NCI-H2081 treated with DMSO at 0.1 percent for 48 hours (cell line): ENCODE results near the gene FBXW8.

ENCODE experiments used
- DNase-seq: peaks from one replicate; lab custom pipeline; 2025; lab: John Stamatoyannopoulos, UW

Gene FBXW8, protein sequence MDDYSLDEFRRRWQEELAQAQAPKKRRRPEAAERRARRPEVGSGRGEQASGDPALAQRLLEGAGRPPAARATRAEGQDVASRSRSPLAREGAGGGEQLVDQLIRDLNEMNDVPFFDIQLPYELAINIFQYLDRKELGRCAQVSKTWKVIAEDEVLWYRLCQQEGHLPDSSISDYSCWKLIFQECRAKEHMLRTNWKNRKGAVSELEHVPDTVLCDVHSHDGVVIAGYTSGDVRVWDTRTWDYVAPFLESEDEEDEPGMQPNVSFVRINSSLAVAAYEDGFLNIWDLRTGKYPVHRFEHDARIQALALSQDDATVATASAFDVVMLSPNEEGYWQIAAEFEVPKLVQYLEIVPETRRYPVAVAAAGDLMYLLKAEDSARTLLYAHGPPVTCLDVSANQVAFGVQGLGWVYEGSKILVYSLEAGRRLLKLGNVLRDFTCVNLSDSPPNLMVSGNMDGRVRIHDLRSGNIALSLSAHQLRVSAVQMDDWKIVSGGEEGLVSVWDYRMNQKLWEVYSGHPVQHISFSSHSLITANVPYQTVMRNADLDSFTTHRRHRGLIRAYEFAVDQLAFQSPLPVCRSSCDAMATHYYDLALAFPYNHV

DNA sequence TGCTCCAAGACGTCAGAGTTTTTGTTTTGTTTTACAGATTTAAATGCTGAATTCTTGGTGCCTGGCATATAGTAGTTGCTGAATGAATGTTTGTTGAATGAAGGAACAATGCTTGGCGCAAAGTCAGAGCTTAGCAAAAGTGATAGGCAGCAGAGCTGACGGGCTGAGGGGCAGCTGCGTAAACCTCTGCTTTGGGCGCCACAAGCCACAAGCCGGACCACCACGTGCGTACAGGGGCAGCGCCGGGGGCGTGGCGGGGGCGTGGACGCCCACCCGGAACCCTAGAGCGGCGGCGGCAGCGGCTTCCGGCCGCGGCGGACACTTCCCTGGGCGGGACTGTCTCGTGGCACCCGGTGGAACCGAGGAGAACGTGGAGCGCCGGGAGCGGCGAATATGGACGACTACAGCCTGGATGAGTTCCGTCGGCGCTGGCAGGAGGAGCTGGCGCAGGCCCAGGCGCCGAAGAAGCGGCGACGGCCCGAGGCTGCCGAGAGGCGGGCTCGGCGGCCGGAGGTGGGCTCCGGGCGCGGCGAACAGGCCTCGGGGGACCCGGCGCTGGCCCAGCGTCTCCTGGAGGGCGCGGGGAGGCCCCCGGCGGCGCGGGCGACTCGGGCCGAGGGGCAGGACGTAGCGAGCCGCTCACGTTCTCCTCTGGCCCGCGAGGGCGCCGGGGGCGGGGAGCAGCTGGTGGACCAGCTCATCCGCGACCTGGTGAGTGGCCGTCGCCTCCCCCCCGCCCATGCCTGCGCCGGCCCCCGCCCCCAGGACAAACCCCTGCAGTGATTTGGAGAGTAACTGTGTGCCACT is at the start of gene FBXW8:
Gene FBXW8, plus strand, starts transcription at position 306 of the 807 bp plus-strand sequence. Its CDS starts 88 bp downstream, at position 394.
- DNase-seq: peak; percentile 19

DNA sequence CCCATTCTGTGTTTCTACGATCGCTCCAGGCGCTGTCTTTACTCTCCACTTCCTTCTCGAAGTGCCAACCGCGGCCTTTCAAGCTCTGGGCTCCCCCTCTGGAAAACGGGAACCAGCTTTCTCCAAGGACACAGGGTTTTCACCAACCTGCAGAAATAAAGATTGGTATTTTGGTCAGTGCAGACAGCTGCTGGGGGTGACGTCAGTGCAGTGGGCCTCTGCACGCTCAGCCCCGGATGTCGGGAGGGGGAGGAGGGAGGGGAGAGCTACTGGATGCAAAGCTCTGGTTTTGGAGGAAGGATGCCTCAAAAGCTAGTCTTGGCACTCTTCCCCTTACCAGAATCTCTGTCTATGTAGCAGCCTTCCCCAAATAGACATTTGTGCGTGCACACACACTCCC is 49.4 kb upstream of the FBXW8 start:
- no peak for DNase-seq

DNA sequence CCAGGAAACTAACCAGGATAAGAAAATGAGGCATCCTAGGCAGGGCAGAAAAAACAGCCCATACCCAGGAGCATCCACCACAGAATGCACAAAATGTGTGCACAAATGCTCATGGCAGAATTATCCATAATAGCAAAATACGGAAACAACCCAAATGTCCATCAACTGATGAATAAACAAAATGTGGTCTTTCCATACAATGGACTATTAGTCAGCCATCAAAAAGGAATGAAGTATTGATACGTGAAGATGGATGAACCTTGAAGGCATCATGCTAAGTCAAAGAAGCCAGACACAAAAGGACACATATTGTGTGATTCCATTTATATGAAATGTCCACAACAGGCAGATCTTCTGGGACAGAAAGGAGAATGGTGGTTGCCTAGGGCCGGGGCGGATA is 48.6 kb upstream of the FBXW8 start:
- no peak for DNase-seq

DNA sequence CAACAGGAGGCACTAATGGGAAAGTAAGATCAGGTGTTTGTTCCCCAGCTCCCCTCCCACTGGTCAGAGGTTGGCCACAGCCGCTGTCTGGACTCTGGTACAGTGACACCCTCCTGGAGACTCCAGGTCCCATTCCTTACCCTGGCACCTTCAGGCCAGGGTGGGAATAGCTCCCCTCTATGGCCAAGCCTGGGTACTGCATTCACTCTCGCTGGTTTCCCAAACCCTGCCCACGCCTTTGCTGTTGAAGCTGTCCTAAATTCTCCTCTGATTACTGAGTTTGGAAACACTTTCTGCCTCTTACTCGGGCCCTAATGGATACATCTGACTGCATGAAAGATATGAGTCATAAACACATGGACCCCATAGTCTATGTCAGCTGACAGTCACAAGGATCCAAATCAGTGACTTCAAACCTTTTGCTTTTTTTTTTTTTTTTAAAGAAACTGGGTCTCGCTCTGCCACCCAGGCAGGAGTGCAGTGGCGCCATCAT is 47.4 kb upstream of the FBXW8 start:
- no peak for DNase-seq

DNA sequence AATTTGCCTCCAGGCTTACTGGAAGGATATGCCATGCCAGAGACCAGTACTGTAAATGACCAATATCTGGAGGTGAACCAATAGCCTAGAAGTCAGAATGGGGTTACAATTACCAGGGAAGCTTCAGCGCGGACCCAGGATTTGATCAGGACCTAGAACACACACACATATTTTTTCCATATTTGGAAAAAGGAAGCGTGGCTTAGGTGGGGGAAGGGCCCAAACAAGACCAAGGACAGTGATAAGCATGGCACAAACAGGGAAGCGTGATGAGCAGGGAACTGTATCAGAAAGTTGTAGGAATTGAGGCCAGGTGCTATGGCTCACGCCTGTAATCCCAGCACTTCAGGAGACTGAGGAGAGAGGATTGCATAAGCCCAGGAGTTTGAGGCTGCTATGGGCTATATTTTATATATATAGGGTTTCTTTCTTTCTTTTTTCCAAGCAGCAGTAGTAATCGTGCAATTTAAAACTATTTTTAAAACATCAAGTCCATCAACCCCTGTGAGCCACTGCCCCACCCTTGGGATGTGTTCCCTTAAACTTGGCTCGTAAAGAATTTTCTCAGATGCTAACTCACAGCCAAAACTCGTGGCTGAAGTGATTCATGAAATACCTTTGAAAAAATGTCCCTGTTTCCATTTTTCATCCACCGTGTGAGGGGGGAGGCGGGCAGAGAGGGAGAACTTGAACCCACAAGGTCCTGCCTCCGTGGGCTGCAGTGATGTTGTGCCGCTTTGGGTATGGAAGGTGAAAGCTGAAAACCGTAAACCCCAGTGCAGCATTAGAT is 46.2 kb upstream of the FBXW8 start:
- no peak for DNase-seq

DNA sequence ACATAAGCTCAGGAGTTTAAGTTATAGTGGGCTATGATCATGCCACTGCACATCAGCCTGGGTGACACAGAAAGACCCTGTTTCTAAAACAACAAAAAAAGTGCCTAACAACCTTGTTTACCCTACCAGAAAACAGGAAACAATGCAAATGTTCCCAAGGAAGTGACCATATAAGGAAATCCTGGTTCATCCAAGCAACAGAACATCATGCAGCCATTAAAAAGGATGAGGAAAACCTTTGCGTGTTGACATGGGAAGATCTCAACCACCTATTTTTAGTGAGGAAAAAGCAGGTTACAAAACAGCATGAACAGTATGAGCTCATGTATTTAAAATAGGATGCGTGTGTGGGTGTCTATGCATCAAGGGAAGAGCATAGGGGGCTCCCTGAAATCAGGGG is 43.2 kb upstream of the FBXW8 start:
- DNase-seq: no peak

DNA sequence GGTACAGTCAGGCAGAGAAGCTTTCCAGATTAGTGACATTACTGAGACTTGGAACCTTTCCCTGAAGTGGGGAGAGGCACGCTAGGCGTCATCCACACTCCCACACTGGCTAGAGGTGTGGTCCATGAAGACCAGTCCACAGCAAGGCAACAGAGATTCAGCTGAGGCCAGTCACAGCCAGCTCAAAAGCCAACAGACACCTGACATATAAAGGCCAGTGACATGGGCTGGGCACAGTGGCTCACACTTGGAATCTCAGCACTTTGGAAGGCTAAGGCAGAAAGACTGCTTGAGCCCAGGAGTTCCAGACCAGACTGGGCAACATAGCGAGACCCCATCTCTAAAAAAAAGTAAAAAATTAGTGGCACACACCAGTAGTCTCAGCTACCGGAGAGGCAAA is 40.4 kb upstream of the FBXW8 start:
- no peak for DNase-seq

DNA sequence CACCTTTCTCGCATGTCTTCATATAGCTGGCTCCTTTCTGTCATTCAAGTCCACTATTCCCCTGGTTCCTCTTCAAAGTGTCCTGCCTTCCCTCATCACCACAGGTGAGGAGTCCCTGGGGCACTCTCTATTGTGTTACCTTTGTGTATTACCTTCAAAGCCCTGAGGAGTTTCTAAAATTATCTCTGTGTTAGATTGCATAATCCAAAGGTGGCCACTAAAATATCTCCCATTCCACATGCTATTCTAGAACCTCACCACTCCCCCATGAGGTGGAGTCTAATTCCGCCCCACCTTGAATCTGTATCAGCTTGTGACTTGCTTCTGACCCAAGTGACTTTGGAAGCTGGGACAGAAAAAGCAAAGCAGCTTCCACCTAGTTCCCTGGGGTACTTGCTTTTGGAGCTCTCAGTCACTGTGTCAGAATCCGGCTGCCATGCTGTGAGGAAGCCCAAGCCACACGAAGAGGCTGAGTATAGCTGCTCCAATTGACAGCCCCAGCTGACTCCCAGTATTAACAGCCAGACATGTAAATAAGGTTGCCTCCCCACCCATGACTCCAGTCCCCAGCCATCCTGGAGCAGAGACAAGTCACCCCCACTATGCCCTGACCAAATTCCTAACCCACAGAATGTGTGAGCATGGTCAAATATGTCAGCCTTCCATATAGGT is 36.3 kb upstream of the FBXW8 start:
- DNase-seq: no peak

DNA sequence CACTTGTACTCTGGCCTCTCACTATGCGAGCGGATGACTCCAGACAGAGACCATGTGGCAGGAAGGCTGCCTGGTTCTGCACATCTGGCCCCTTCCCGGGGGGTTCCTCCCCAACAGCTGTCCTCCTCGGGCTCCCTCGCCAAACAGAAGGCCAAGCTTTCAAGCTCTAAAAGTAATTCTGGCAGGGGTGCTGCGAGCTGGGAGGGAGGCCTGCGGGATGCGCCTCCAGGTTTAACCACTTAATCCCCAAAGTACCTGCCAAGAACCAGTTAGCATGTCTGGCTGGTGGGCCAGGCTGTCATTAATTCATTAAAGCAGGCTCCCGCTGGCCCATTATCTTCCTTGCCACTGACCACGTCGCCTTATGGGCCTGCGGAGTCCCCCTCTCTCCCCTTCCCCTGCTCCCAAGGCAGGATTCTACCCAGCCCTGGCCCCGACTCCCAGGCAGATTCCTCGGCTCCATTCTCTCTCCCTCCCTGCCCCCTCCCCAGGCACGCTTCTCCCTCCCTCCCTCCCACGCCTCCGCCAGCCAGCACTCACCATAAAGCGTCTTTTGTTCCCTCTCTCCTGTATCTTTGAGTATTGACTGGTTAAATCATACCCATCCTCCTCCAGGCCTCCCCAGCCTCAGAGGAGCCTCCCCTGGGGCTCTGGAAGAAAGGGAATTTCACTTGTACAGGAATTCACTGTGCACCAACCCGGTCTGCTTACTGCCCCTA is 34.4 kb upstream of the FBXW8 start:
- DNase-seq: no peak

DNA sequence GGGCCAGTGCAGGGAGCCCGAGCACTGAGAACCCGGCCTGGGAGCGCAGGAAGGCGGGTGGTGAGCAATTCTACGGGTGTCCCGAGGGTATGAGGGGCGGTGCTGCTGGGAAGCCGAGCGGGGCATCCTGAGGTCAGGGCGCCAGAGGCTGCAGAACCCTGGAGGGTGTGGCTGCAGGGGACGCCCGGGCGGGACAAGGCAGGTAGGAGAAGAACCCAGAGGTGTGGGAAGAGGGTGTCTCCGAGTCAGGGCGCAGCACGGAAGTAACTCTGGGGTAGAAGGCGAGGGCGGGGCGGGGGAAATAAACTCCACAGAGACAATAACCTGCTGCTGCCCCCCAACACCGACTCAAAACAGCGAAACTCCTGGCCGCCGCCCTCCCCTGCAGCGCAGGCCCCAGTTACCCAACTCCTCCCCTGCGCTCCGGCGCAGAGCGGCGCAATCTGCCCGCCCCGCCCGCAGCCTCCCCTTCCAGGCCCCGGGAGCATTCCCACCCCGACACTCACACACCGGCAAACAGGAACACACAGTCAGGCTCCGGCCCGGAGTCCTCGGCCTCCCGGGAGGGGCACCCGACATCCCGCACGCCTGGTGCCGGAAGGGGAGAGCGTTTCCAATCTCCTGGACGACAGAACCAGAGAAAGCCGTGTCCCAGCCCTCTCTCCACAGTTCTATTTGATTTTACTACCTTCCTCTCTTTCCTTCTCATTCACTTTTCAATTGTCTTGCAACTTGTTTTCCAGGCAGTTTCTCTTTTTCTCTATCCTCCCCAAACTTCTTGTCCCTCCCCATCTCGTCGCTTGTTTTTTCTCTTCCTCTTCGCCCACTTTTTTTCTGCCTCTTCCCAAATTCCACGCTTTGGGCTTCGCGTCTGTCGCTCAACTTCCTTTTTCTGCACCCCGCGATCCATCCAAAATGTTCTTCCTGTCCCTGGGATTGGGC is 31.9 kb upstream of the FBXW8 start:
- DNase-seq: no peak

DNA sequence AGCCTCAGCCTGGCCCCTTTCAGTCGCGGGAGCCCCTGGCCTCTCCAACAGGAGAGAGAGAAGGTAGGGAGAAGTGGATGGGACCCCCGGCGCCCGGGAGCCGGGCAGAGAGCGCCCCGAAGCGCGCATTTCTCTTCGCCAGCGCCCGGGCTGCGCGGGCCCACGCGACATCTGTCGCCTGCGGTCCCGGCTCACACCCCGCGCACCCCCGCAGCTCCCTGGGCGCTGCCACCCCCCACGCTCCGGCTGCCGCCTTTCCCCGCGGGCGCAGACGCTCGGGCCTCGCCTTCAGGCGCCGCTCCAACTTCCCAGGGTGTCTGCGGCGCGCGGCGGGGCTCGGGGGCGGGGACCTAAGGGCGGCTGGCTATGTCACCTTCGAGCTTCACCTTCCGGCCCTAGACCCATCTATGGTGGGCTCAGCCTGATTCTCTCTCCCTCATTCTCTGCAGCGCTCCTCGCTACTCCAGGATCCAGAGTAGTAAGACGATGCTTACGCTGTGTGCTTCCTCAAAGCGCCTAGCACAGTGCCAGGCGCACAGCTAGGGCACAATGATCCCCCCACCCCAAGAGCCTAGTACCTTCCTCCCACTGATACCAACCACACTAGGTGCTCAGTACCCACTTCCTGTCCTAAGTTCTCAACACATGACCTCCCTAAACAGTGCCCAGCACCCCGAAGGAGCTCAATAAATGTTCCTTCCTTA is 31.1 kb upstream of the FBXW8 start:
- DNase-seq: no peak

DNA sequence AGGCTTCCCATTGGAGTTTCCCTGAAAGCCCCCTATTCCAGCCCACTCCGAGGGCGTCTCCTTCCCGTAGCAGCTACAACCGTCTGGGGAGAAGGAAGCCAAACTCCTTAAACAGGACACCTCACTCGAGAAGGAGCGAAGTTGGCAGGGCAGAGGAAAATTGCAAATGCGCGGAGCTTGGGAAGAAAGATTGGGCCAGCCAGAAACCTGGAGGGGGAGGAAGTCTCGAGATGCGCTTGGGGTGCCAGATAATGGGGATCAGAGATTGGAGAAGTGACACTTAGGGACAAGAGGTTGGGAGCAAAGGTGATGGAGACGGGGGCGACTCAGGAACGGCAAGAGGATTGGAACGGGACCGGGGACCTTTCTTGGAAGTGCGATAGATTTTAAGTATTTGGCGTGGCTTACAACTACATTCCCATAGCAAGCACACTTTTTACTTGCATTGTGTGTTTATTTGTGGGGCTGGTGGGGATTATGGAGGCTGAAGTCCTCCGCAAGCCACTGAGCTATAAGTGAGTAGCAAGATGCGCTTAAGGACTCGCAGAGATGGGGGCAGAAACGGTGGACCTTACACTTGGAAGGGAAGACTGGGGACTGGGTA is 30.4 kb upstream of the FBXW8 start:
- no peak for DNase-seq

DNA sequence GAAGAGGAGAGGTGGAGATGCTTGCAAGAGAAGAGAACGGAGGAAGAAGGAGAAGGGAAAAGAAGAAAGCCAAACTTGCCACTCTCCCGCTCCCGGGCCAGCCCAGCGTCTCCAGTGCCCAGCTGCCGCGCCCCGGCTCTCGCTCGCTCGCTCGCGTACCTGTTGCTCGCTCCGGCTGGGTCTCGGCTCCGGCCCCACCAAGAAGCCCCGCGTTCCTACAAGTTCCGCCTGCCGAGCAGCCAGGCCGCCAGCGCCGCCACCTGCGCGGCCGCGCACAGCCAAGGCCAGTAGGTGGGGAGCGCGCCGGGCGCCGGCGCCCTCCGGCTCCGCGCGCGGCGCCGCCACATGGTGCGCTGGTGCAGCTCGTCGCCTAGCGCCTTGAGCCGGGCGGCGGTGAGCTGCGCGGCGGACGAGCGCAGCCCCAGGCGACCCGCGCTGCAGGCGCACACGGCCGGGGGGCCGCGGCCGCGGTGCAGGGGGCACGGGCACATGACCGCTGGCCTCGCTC is 29.9 kb upstream of the FBXW8 start:
- no peak for DNase-seq

DNA sequence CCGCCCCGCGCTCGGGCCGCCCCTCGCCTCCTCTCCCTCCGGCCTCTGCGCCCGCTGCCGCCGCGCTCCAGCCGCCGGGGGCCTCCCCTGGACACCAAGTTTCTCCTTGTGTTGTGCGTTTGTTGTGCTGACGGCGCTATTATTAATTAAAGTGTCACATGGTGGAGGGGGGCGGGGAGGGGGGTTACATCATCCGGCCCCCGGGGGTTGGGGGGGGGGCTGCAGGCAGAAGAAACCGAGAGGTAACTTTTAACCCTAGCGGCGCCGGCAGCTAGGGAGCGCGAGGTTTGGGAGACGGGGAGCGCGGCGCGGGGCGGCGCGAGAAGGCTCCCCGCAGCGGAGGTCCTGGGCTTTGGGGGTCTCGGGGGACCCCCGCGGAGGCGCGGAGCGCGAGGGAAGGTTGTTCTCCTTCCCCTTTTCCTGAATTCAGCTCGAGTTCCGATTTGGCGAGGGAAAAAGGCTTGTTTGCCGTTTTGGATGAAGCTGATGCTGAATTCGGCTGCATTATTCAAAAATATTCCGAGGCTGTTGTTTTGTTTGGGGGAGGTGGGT is 29.3 kb upstream of the FBXW8 start, which contains the start of gene HRK:
Gene HRK, minus strand, starts transcription at position 117 of the 552 bp plus-strand sequence. CDS start 134 bp downstream, outside the sequence.
- DNase-seq: no peak

DNA sequence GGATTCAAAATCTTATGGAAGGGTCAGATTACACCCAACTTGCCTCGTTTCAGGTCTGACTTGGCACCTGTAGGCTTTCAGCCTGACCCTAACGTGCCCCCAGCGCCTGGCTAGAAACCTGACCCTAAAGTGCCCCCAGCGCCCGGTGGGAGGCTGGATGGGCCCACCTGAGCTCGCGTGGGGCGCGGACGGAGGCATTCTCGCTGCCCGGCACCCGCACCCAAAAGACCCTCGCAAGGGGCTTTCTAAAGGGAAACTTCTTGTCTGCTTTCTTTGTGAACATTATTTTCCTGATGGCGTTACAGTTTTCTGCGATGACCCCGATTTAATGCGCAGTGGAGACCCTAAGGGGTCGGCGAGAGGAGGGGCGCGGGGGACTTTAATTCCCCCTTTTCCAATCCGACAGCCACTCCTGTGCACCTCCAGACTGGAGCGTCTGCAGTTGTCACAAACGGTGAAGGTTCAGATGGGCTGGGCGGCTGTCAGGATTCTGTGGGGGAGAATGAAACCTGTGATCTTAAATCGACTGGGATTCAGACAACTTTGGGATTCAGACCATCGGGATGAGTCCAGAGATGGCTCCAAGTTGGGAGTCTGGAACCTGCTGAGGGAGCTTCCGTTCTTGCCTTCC is 28.8 kb upstream of the FBXW8 start:
- no peak for DNase-seq

DNA sequence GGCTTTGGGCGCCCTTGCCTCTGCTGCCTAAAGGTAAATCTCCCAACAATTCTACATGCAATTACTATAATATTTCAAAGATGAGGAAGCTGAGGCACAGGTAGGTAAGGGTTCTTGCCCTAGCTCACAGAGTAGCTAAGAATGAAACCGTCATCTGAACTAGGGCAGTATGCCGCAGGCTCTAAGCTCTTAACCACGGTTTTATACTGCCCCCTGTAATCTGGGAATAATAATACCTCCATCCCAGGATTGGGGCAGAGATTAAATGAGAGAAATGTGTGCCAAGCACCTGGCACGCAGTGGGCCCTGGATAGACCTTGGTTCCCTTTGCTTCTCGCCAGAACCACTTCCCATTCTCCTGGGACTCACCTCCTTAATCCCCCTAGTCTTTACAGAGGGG is 28.0 kb upstream of the FBXW8 start:
- DNase-seq: no peak

DNA sequence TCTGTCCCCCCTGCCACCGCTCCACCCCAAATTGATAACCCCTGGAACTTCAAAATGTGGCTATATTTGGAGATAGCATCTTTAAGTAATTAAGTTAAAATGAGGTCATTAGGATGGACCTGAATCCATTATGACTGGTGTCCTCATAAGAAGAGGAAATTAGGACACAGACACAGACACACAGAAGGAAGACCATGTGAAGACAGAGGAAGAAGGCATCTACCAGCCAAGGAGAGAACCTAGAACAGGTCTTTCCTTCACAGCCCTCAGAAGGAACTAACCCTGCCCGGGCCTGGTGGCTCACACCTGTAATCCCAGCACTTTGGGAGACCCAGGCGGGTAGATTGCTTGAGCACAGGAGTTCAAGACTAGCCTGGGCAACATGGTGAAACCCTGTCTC is 25.9 kb upstream of the FBXW8 start:
- DNase-seq: no peak
